ENCODE results near the gene ARSB. TPM values are rescaled to one million over a fixed set of nuclear protein-coding genes. Genes with fewer than 3 reads are reported as not detected.

Gene ARSB
- total RNA-seq, 1 donor from 2014 or later: 19.3 TPM

- no peak for DNase-seq (ENCODE audit: low spot score)
- Mint-ChIP-seq H3K9me3 (ENCODE audit: unreplicated experiment) (no peaks in the 10 kb centered on the region), H3K27me3 (ENCODE audit: unreplicated experiment) (no peaks in the 10 kb centered on the region), H3K27ac (ENCODE audit: unreplicated experiment) (no peak overlapping the region), H3K36me3 (ENCODE audit: low read depth, unreplicated experiment) (peaks cover 4% of the 10 kb centered on the region), H3K4me1 (ENCODE audit: unreplicated experiment) (peaks cover 4% of the 10 kb centered on the region), H3K4me3 (ENCODE audit: unreplicated experiment) (no peak overlapping the region)
- TF ChIP-seq, protein P1, sequence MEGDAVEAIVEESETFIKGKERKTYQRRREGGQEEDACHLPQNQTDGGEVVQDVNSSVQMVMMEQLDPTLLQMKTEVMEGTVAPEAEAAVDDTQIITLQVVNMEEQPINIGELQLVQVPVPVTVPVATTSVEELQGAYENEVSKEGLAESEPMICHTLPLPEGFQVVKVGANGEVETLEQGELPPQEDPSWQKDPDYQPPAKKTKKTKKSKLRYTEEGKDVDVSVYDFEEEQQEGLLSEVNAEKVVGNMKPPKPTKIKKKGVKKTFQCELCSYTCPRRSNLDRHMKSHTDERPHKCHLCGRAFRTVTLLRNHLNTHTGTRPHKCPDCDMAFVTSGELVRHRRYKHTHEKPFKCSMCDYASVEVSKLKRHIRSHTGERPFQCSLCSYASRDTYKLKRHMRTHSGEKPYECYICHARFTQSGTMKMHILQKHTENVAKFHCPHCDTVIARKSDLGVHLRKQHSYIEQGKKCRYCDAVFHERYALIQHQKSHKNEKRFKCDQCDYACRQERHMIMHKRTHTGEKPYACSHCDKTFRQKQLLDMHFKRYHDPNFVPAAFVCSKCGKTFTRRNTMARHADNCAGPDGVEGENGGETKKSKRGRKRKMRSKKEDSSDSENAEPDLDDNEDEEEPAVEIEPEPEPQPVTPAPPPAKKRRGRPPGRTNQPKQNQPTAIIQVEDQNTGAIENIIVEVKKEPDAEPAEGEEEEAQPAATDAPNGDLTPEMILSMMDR (IDR thresholded peaks at IDR 0.05; ENCODE audit: unreplicated experiment): no peak
Observed at GRCh38 chr5:78805474-78806124, 179.5 kb downstream of the ARSB start.

DNA sequence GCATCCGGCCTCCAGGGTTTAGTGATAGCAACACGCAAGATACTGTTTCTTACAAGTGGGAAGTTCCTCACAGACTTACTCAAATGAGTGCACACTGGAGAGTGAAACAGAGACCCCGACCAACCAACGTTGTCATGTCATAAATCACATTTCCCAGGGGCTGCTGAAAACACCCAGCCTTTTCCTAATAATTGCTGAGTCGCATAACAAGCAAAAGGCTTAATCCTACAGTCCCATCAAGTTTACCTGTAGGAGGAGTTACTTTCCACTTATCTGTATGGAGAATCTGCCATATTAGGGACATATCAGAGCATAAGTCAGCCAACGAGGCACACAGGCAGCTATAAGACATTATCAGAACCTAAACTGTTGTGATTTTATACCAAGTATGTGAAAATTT, 180.1 kb downstream of the ARSB start:
- Mint-ChIP-seq H3K27ac (ENCODE audit: unreplicated experiment) (no peak overlapping the region), H3K4me1 (ENCODE audit: unreplicated experiment) (peaks cover 4% of the 10 kb centered on the region), H3K27me3 (ENCODE audit: unreplicated experiment) (no peaks in the 10 kb centered on the region), H3K9me3 (ENCODE audit: unreplicated experiment) (no peaks in the 10 kb centered on the region), H3K36me3 (ENCODE audit: low read depth, unreplicated experiment) (peaks cover 4% of the 10 kb centered on the region), H3K4me3 (ENCODE audit: unreplicated experiment) (no peak overlapping the region)
- TF ChIP-seq, protein P1 (IDR thresholded peaks at IDR 0.05; ENCODE audit: unreplicated experiment): no peak
- DNase-seq (ENCODE audit: low spot score): no peak

- Mint-ChIP-seq H3K4me1 (ENCODE audit: unreplicated experiment) (peaks cover 4% of the 10 kb centered on the region), H3K9me3 (ENCODE audit: unreplicated experiment) (no peaks in the 10 kb centered on the region), H3K36me3 (ENCODE audit: low read depth, unreplicated experiment) (peaks cover 4% of the 10 kb centered on the region), H3K27ac (ENCODE audit: unreplicated experiment) (no peak overlapping the region), H3K4me3 (ENCODE audit: unreplicated experiment) (no peak overlapping the region), H3K27me3 (ENCODE audit: unreplicated experiment) (no peaks in the 10 kb centered on the region)
- DNase-seq (ENCODE audit: low spot score): no peak
- TF ChIP-seq, protein P1 (IDR thresholded peaks at IDR 0.05; ENCODE audit: unreplicated experiment): no peak
Observed at GRCh38 chr5:78803941-78804340, 181.2 kb downstream of the ARSB start.

DNA sequence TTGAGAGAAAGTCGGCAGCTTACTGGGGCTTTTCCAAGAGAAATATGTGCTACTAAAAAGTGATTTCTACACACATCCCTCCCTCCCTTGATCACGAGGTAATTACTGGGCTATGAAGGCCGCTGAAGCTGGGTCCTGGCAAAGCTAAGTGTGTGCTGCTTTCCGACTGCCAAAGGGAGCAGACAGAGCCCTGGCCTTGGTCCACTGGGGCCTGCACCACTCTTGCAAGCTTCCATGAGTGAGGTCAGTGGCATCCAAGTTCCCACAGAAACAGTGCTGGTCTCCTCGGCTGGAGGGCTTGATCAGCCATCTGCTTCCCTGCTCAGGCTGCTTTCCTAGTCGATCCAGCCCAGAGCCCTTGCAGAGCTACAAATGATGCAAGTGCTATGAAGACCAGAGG, 181.8 kb downstream of the ARSB start:
- H3K27ac Mint-ChIP-seq (ENCODE audit: unreplicated experiment): no peak overlapping the region
- H3K27me3 Mint-ChIP-seq (ENCODE audit: unreplicated experiment): no peaks in the 10 kb centered on the region
- no peak overlapping the region for H3K4me3 Mint-ChIP-seq (ENCODE audit: unreplicated experiment)
- H3K9me3 Mint-ChIP-seq (ENCODE audit: unreplicated experiment): no peaks in the 10 kb centered on the region
- no peak for DNase-seq (ENCODE audit: low spot score)
- peaks cover 4% of the 10 kb centered on the region for H3K36me3 Mint-ChIP-seq (ENCODE audit: low read depth, unreplicated experiment)
- H3K4me1 Mint-ChIP-seq (ENCODE audit: unreplicated experiment): peaks cover 4% of the 10 kb centered on the region
- TF ChIP-seq, protein P1 (IDR thresholded peaks at IDR 0.05; ENCODE audit: unreplicated experiment): no peak

- Mint-ChIP-seq H3K27ac (ENCODE audit: unreplicated experiment) (no peak overlapping the region), H3K27me3 (ENCODE audit: unreplicated experiment) (no peaks in the 10 kb centered on the region), H3K36me3 (ENCODE audit: low read depth, unreplicated experiment) (peaks cover under 1% of the 10 kb centered on the region), H3K4me3 (ENCODE audit: unreplicated experiment) (no peak overlapping the region), H3K9me3 (ENCODE audit: unreplicated experiment) (no peaks in the 10 kb centered on the region), H3K4me1 (ENCODE audit: unreplicated experiment) (peaks cover 9% of the 10 kb centered on the region)
- TF ChIP-seq, protein P1 (IDR thresholded peaks at IDR 0.05; ENCODE audit: unreplicated experiment): no peak
- no peak for DNase-seq (ENCODE audit: low spot score)
Observed at GRCh38 chr5:78801413-78801812, 183.7 kb downstream of the ARSB start.
